AG09309 (cell line): ENCODE measurements around the gene PIK3CD.

Experiments used
- DNase-seq: peaks from one replicate; pipeline ENCODE4 v3.0.0-alpha.2; 2010; ENCODE audit warnings: low read depth
- H3K4me3 ChIP-seq: 2 replicates; pipeline ENCODE4 v1.5.1; 2011; ENCODE audit warnings: mild to moderate bottlenecking, low read depth, low read length, moderate library complexity; ENCODE audit not compliant: control insufficient read depth
- TF ChIP-seq, protein P1 (sequence below): IDR thresholded peaks from 2 replicates; pipeline ENCODE4 v1.5.1; 2011; ENCODE audit warnings: mild to moderate bottlenecking, low read depth, low read length, inconsistent platforms; ENCODE audit not compliant: insufficient read depth, control insufficient read depth; ENCODE audit errors: missing control alignments

Gene PIK3CD

GRCh38 chr1:9733160-9733789 lies 81.7 kb downstream of the PIK3CD start:
- TF ChIP-seq, protein P1, sequence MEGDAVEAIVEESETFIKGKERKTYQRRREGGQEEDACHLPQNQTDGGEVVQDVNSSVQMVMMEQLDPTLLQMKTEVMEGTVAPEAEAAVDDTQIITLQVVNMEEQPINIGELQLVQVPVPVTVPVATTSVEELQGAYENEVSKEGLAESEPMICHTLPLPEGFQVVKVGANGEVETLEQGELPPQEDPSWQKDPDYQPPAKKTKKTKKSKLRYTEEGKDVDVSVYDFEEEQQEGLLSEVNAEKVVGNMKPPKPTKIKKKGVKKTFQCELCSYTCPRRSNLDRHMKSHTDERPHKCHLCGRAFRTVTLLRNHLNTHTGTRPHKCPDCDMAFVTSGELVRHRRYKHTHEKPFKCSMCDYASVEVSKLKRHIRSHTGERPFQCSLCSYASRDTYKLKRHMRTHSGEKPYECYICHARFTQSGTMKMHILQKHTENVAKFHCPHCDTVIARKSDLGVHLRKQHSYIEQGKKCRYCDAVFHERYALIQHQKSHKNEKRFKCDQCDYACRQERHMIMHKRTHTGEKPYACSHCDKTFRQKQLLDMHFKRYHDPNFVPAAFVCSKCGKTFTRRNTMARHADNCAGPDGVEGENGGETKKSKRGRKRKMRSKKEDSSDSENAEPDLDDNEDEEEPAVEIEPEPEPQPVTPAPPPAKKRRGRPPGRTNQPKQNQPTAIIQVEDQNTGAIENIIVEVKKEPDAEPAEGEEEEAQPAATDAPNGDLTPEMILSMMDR = no peak
- DNase-seq = no peak
- H3K4me3 ChIP-seq = no peak overlapping the region

- no peak for DNase-seq
- TF ChIP-seq, protein P1 = no peak
- H3K4me3 ChIP-seq = no peak overlapping the region
Observed at GRCh38 chr1:9735800-9736199, 84.3 kb downstream of the PIK3CD start.

DNA sequence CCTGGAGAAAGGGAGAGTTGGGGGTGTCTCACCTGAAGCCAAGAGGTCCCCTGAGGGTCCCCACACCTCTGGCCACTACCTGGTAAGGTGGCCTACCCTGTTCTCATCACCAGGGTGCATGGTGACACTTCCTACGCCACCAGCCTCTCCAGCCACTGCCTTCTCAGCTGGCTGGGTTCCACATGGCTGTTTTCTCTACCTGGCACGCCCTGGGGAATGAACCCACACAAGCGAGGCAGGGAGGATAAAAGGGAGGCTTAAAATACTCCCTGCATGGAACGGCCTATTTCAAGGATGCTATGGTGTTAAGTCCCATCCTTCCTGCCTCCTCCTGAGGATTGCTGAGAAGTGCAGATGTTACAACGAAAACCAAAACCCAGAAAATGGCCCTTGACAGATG lies 84.7 kb downstream of the PIK3CD start:
- TF ChIP-seq, protein P1 = no peak
- DNase-seq = no peak
- no peak overlapping the region for H3K4me3 ChIP-seq

DNA sequence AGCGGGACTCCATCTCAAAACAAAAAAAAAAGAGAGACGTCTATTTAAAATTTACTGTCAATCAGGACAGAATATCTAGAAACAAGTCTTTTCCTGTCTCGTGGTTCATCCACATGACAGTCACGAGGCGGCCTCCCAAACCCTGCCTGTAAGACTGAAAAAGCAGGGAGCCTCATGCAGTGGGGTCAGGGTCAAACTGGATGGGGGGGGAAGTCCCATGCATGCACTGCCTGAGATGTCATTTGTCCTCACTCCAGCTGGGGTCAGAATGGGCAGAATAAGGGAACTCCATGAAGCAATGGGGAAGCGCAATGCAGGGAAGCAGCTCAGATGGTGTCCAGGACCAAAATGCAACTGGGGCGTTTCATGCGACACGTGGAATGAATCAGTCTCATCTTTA lies 85.5 kb downstream of the PIK3CD start:
- H3K4me3 ChIP-seq = no peak overlapping the region
- no peak for DNase-seq
- TF ChIP-seq, protein P1 = no peak

DNA sequence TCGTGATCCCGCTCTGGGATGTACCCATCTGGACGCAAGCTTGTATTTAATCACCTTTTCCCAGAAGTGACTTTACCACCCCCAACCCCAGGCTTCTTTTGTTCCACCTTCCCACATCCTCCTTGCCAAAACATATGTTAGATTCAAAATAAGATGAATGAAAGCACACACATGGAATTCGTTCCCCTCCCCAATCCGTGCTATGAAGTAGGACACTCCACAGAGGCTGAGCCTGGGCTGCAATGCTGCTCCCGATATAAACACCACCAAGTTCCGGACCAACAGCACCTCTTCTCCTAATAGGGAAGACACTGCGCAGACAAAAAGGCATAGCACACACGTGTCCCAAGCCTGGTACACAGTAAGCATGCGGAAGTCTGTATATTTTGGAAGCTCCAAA lies 86.1 kb downstream of the PIK3CD start:
- no peak for DNase-seq
- TF ChIP-seq, protein P1 = no peak
- H3K4me3 ChIP-seq = no peak overlapping the region

- no peak overlapping the region for H3K4me3 ChIP-seq
- TF ChIP-seq, protein P1 = no peak
- no peak for DNase-seq
Observed at GRCh38 chr1:9744106-9744799, 92.7 kb downstream of the PIK3CD start.
